Activated T-cell treated with anti-CD3 and anti-CD28 coated beads for 1 hour (primary cell): ENCODE measurements around the gene C9.
"Not testable (repeated sequence)": the region's sequence is repeated elsewhere in the genome, so short reads cannot be mapped to it uniquely, and the experiment has no call there.

ENCODE experiments used
- DNase-seq: peaks from one replicate; pipeline ENCODE4 v3.0.0-alpha.2; 2020; ENCODE audit warnings: low read depth

C9 gene

GRCh38 chr5:39364367-39364766 lies at the start of gene C9:
Gene C9, minus strand, starts transcription at chr5:39364495. Its CDS starts 31 bp downstream, at chr5:39364464.
- DNase-seq: no peak

- no peak for DNase-seq
Measured at GRCh38 chr5:39413771-39414170, 49.5 kb upstream of the C9 start.

- DNase-seq: no peak
Measured at GRCh38 chr5:39412721-39413394, 48.6 kb upstream of the C9 start.

- no peak for DNase-seq
Measured at GRCh38 chr5:39411985-39412384, 47.7 kb upstream of the C9 start.

GRCh38 chr5:39411061-39411460 lies 46.8 kb upstream of the C9 start:
- no peak for DNase-seq

GRCh38 chr5:39409033-39409432 lies 44.7 kb upstream of the C9 start:
- no peak for DNase-seq

- DNase-seq: no peak
Measured at GRCh38 chr5:39405083-39405843, 41.0 kb upstream of the C9 start.

- not testable (repeated sequence) for DNase-seq
Measured at GRCh38 chr5:39403761-39404160, 39.5 kb upstream of the C9 start.

- not testable (repeated sequence) for DNase-seq
Measured at GRCh38 chr5:39402140-39402539, 37.8 kb upstream of the C9 start.

- no peak for DNase-seq
Measured at GRCh38 chr5:39400713-39401578, 36.7 kb upstream of the C9 start.

GRCh38 chr5:39399135-39400036 lies 35.1 kb upstream of the C9 start:
- DNase-seq: no peak

GRCh38 chr5:39396843-39397242 lies 32.5 kb upstream of the C9 start:
- no peak for DNase-seq

GRCh38 chr5:39395521-39395920 lies 31.2 kb upstream of the C9 start:
- no peak for DNase-seq

GRCh38 chr5:39394946-39395345 lies 30.7 kb upstream of the C9 start:
- no peak for DNase-seq

- no peak for DNase-seq
Measured at GRCh38 chr5:39390945-39391344, 26.6 kb upstream of the C9 start.

- no peak for DNase-seq
Measured at GRCh38 chr5:39387293-39387692, 23.0 kb upstream of the C9 start.

- no peak for DNase-seq
Measured at GRCh38 chr5:39384271-39384670, 20.0 kb upstream of the C9 start.

GRCh38 chr5:39381376-39381775 lies 17.1 kb upstream of the C9 start:
- DNase-seq: no peak

- no peak for DNase-seq
Measured at GRCh38 chr5:39379693-39380092, 15.4 kb upstream of the C9 start.

GRCh38 chr5:39377613-39378012 lies 13.3 kb upstream of the C9 start:
- DNase-seq: no peak

- DNase-seq: no peak
Measured at GRCh38 chr5:39376293-39376714, 12.0 kb upstream of the C9 start.

- DNase-seq: no peak
Measured at GRCh38 chr5:39373791-39374190, 9.5 kb upstream of the C9 start.
